H9 (cell line): ENCODE data around the gene KDM5B. TPM values are rescaled to one million over a fixed set of nuclear protein-coding genes. Genes with fewer than 3 reads are reported as not detected.

Source experiments
- DNase-seq: peaks from one replicate; pipeline ENCODE4 v3.0.0-alpha.2; 2017
- H2AFZ ChIP-seq: one replicate; pipeline ENCODE4 v1.6.1; 2013; ENCODE audit warnings: mild to moderate bottlenecking, low read length, control low read depth, moderate library complexity
- H2AK5ac ChIP-seq: 2 replicates; pipeline ENCODE4 v1.6.1; 2013; ENCODE audit warnings: low read length, control low read depth, mixed read lengths; ENCODE audit not compliant: insufficient read length
- H2BK120ac ChIP-seq: one replicate; pipeline ENCODE4 v1.6.1; 2013; ENCODE audit warnings: low read depth, mild to moderate bottlenecking, low read length, control low read depth, inconsistent platforms; ENCODE audit not compliant: poor library complexity, severe bottlenecking
- H2BK12ac ChIP-seq: 2 replicates; pipeline ENCODE4 v1.6.1; 2013; ENCODE audit warnings: low read length, control low read depth, mixed read lengths, low read depth; ENCODE audit not compliant: insufficient read length
- H2BK15ac ChIP-seq: 2 replicates; pipeline ENCODE4 v1.6.1; 2013; ENCODE audit warnings: low read depth, low read length, control low read depth
- H2BK20ac ChIP-seq: one replicate; pipeline ENCODE4 v1.6.1; 2013; ENCODE audit warnings: low read depth, mild to moderate bottlenecking, low read length, control low read depth, inconsistent platforms; ENCODE audit not compliant: poor library complexity, severe bottlenecking
- H2BK5ac ChIP-seq: 2 replicates; pipeline ENCODE4 v1.6.1; 2013; ENCODE audit warnings: low read length, control low read depth, mixed read lengths; ENCODE audit not compliant: insufficient read length
- H3K14ac ChIP-seq: 2 replicates; pipeline ENCODE4 v1.6.1; 2013; ENCODE audit warnings: low read length, control low read depth; ENCODE audit not compliant: insufficient read depth
- H3K18ac ChIP-seq: 2 replicates; pipeline ENCODE4 v1.6.1; 2013; ENCODE audit warnings: low read depth, mild to moderate bottlenecking, mixed read lengths, low read length, control low read depth; ENCODE audit not compliant: insufficient read length
- H3K23ac ChIP-seq: 2 replicates; pipeline ENCODE4 v1.6.1; 2013; ENCODE audit warnings: low read length, control low read depth, mixed read lengths, low read depth; ENCODE audit not compliant: insufficient read length
- H3K23me2 ChIP-seq: 2 replicates; pipeline ENCODE4 v1.6.1; 2013; ENCODE audit warnings: low read depth, mild to moderate bottlenecking, mixed read lengths, low read length, control low read depth; ENCODE audit not compliant: insufficient read length, poor library complexity, severe bottlenecking
- H3K27ac ChIP-seq: 2 replicates; pipeline ENCODE4 v1.5.1; 2013; ENCODE audit warnings: low read length, control low read depth, mixed read lengths, low read depth; ENCODE audit not compliant: insufficient read length
- H3K27me3 ChIP-seq: 2 replicates; pipeline ENCODE4 v1.6.1; 2013; ENCODE audit warnings: low read length, control low read depth, inconsistent platforms; ENCODE audit not compliant: insufficient read depth
- H3K4ac ChIP-seq: 2 replicates; pipeline ENCODE4 v1.6.1; 2013; ENCODE audit warnings: low read depth, mild to moderate bottlenecking, control low read depth, inconsistent platforms, low read length, moderate library complexity
- H3K4me1 ChIP-seq: 2 replicates; pipeline ENCODE4 v1.6.1; 2013; ENCODE audit warnings: low read length, control low read depth, inconsistent platforms; ENCODE audit not compliant: insufficient read depth
- H3K4me2 ChIP-seq: 2 replicates; pipeline ENCODE4 v1.6.1; 2013; ENCODE audit warnings: low read length, control low read depth, mixed read lengths; ENCODE audit not compliant: insufficient read length, insufficient read depth
- H3K56ac ChIP-seq: 2 replicates; pipeline ENCODE4 v1.6.1; 2013; ENCODE audit warnings: low read depth, mild to moderate bottlenecking, mixed read lengths, low read length, control low read depth; ENCODE audit not compliant: insufficient read length
- H3K79me1 ChIP-seq: 2 replicates; pipeline ENCODE4 v1.6.1; 2013; ENCODE audit warnings: low read depth, mild to moderate bottlenecking, moderate library complexity, low read length, control low read depth, inconsistent platforms; ENCODE audit not compliant: insufficient read depth, poor library complexity, severe bottlenecking
- H3K79me2 ChIP-seq: 2 replicates; pipeline ENCODE4 v1.6.1; 2013; ENCODE audit warnings: low read length, control low read depth, inconsistent platforms; ENCODE audit not compliant: insufficient read depth
- H3K9ac ChIP-seq: 2 replicates; pipeline ENCODE4 v1.6.1; 2013; ENCODE audit warnings: low read length, control low read depth, mixed read lengths; ENCODE audit not compliant: insufficient read length; ENCODE audit errors: extremely low read depth
- H3K9me3 ChIP-seq: one replicate; pipeline ENCODE4 v1.6.1; 2013; ENCODE audit warnings: low read depth, low read length, inconsistent platforms; ENCODE audit not compliant: control insufficient read depth
- H3T11ph ChIP-seq: one replicate; pipeline ENCODE4 v1.6.1; 2013; ENCODE audit warnings: mild to moderate bottlenecking, low read length, control low read depth, inconsistent platforms
- H4K20me1 ChIP-seq: one replicate; pipeline ENCODE4 v1.6.1; 2013; ENCODE audit not compliant: control insufficient read depth, insufficient read length, insufficient read depth
- H4K5ac ChIP-seq: 2 replicates; pipeline ENCODE4 v1.6.1; 2013; ENCODE audit warnings: low read depth, mild to moderate bottlenecking, mixed read lengths, low read length, control low read depth; ENCODE audit not compliant: insufficient read length
- H4K8ac ChIP-seq: replicated peaks from 2 replicates; pipeline ENCODE4 v1.6.1; 2013; ENCODE audit warnings: low read length, control low read depth, mixed read lengths, low read depth; ENCODE audit not compliant: insufficient read length
- H4K91ac ChIP-seq: 2 replicates; pipeline ENCODE4 v1.6.1; 2013; ENCODE audit warnings: low read depth, mild to moderate bottlenecking, moderate library complexity, mixed read lengths, low read length, control low read depth; ENCODE audit not compliant: insufficient read length
- H3K27ac Mint-ChIP-seq, 3 experiments: 2 replicates in 2 of 3; 3 replicates in 1 of 3; pipeline ENCODE4 v1.8.0; 2020 to 2021; ENCODE audit warnings: mixed read lengths in 3 of 3, mild to moderate bottlenecking in 1 of 3, moderate library complexity in 1 of 3
- H3K27me3 Mint-ChIP-seq: 2 replicates; pipeline ENCODE4 v1.8.0; 2021; ENCODE audit warnings: low read depth, mild to moderate bottlenecking, moderate library complexity, mixed read lengths
- H3K36me3 Mint-ChIP-seq, 3 experiments: 2 replicates in 2 of 3; 3 replicates in 1 of 3; pipeline ENCODE4 v1.8.0; 2020 to 2021; ENCODE audit warnings: low read depth in 3 of 3, mixed read lengths in 3 of 3; ENCODE audit not compliant: insufficient read depth in 1 of 3
- H3K4me1 Mint-ChIP-seq, 2 experiments: 2 replicates each; pipeline ENCODE4 v1.8.0; 2020; ENCODE audit warnings: mixed read lengths in 2 of 2
- H3K4me3 Mint-ChIP-seq, 2 experiments: 2 replicates in 1 of 2; 3 replicates in 1 of 2; pipeline ENCODE4 v1.8.0; 2020 to 2021; ENCODE audit warnings: mild to moderate bottlenecking in 2 of 2, mixed read lengths in 2 of 2, moderate library complexity in 1 of 2
- H3K9me3 Mint-ChIP-seq, 2 experiments: 2 replicates in 1 of 2; 3 replicates in 1 of 2; pipeline ENCODE4 v1.8.0; 2020; ENCODE audit warnings: mild to moderate bottlenecking in 2 of 2, mixed read lengths in 2 of 2, moderate library complexity in 1 of 2
- WGBS: extraction: QIAGEN DNeasy Blood & Tissue Kit; methylation state at CpG from one replicate; pipeline ENCODE4 v1.1.7; 2013; ENCODE audit warnings: missing lambda C conversion rate, low lambda C conversion rate, mixed read lengths; ENCODE audit not compliant: insufficient read length; ENCODE audit errors: extremely low coverage; 5-methylcytosine and 5-hydroxymethylcytosine counted together
- total RNA-seq: library from RNA; stranded (reverse); gene quantifications from 2 replicates; pipeline ENCODE4 v1.2.1, GENCODE V29; 2021
- TF ChIP-seq, protein P1 (sequence below): fragments of 200-600 bp; sonication (generic); conservative IDR thresholded peaks from 3 replicates; pipeline ENCODE4 v1.8.0; 2021; ENCODE audit warnings: antibody characterized with exemption, mild to moderate bottlenecking

Gene KDM5B
- total RNA-seq, 1 experiment from 2014 or later, result 210 TPM

DNA sequence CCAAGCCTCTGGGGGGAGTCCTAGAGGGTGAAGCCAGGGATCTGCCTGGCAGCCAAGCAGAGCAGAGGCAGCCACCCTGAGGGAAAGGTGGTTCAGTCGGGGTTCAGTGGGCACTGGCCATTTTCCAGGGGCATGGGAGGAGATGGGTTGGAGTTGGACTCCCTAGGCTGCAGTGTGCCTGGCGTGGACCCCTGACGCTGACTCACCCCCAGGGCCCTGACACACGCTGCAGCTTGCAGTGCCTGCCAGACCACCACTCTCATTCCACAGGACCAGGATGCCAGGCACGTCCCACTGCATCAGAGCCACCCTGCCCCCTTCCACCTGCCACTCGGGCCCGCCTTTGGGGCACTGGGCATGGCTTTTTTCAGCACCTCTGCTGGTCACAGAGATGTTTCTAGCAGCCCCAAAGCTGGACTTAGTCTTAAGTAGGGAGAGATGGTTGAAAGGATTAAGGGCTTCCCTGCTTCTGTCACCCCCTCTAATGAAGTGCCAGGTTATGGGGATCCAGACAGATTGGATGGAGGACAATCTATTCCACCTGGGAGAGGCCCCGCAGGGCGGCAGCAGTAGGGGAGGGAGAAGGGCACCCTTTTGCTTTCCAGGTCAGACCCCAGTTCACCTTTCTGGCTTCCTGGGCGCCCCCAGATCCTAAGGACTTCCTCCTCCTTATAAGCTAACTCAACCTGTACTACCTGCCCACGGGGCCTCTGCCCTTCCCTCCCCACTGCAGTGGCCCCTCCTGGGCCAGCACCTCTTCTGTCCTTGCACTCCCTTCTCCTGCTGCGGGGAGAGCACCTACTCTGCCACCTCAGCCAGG lies 99.6 kb downstream of the KDM5B start:
- H2BK15ac ChIP-seq, result no peak overlapping the region
- H3K27ac Mint-ChIP-seq, result no peak overlapping the region
- H3K23ac ChIP-seq, result no peak overlapping the region
- H2AFZ ChIP-seq, result no peak overlapping the region
- no peak overlapping the region for H2BK20ac ChIP-seq
- H3K36me3 Mint-ChIP-seq, result no peaks in the 10 kb centered on the region; a peak in 2 of 7 replicates
- peak overlapping the region; percentile 55; the same call in 1 of the 2 replicates for H3K14ac ChIP-seq
- no peak overlapping the region for H3K18ac ChIP-seq
- H2BK120ac ChIP-seq, result no peak overlapping the region
- no peak overlapping the region for H3T11ph ChIP-seq
- peaks cover 12% of the 10 kb centered on the region for H3K23me2 ChIP-seq
- no peak overlapping the region for H3K4ac ChIP-seq
- peak overlapping the region; percentile 53 for H3K4me2 ChIP-seq
- H4K91ac ChIP-seq, result no peak overlapping the region
- peak overlapping the region; percentile 71 to 86 for H3K4me3 Mint-ChIP-seq
- H4K8ac ChIP-seq, result no peak overlapping the region
- no peaks in the 10 kb centered on the region for H3K9me3 ChIP-seq
- peaks cover 36 to 52% of the 10 kb centered on the region in 2 experiments for H3K4me1 Mint-ChIP-seq
- no peaks in the 10 kb centered on the region for H3K79me1 ChIP-seq
- H3K4me1 ChIP-seq, result peaks cover 12% of the 10 kb centered on the region
- no peaks in the 10 kb centered on the region for H3K9me3 Mint-ChIP-seq
- H3K9ac ChIP-seq, result no peak overlapping the region
- DNase-seq, result no peak
- TF ChIP-seq, protein P1, sequence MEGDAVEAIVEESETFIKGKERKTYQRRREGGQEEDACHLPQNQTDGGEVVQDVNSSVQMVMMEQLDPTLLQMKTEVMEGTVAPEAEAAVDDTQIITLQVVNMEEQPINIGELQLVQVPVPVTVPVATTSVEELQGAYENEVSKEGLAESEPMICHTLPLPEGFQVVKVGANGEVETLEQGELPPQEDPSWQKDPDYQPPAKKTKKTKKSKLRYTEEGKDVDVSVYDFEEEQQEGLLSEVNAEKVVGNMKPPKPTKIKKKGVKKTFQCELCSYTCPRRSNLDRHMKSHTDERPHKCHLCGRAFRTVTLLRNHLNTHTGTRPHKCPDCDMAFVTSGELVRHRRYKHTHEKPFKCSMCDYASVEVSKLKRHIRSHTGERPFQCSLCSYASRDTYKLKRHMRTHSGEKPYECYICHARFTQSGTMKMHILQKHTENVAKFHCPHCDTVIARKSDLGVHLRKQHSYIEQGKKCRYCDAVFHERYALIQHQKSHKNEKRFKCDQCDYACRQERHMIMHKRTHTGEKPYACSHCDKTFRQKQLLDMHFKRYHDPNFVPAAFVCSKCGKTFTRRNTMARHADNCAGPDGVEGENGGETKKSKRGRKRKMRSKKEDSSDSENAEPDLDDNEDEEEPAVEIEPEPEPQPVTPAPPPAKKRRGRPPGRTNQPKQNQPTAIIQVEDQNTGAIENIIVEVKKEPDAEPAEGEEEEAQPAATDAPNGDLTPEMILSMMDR, result no peak
- H3K56ac ChIP-seq, result no peak overlapping the region
- no peaks in the 10 kb centered on the region for H4K20me1 ChIP-seq
- H2BK5ac ChIP-seq, result no peak overlapping the region
- H2AK5ac ChIP-seq, result no peak overlapping the region
- H3K79me2 ChIP-seq, result no peaks in the 10 kb centered on the region
- H4K5ac ChIP-seq, result no peak overlapping the region
- H2BK12ac ChIP-seq, result no peak overlapping the region
- WGBS, result no CpG with 5 or more reads among the region's 12 CpGs
- H3K27me3 Mint-ChIP-seq, result peaks cover 58% of the 10 kb centered on the region
- no peak overlapping the region for H3K27ac ChIP-seq
- H3K27me3 ChIP-seq, result no peaks in the 10 kb centered on the region; the same call in 1 of the 2 replicates
